Smooth muscle cell (in vitro differentiated cells): ENCODE results near the gene EIF4EBP2. TPM values are rescaled to one million over a fixed set of nuclear protein-coding genes. Genes with fewer than 3 reads are reported as not detected.

Experiments used
- DNase-seq: peaks from one replicate; lab custom pipeline; 2025; ENCODE audit not compliant: unreplicated experiment; lab: John Stamatoyannopoulos, UW
- H2AFZ ChIP-seq: fragments of 200-600 bp; sonication (generic); 2 replicates; pipeline ENCODE4 v1.6.0; 2016; ENCODE audit warnings: antibody characterized with exemption, low read depth, mild to moderate bottlenecking
- H3F3A ChIP-seq: fragments of 200-600 bp; sonication (generic); 2 replicates; pipeline ENCODE4 v1.6.0; 2017; ENCODE audit warnings: antibody characterized with exemption, low read depth
- H3K27ac ChIP-seq: fragments of 200-600 bp; sonication (generic); 2 replicates; pipeline ENCODE4 v1.5.1; 2016; ENCODE audit warnings: low read depth, mild to moderate bottlenecking
- H3K27me3 ChIP-seq: fragments of 200-600 bp; sonication (generic); 2 replicates; pipeline ENCODE4 v1.6.1; 2016; ENCODE audit warnings: low read depth, mild to moderate bottlenecking
- H3K36me3 ChIP-seq: fragments of 200-600 bp; sonication (generic); 2 replicates; pipeline ENCODE4 v1.5.1; 2016; ENCODE audit warnings: low read depth
- H3K4me1 ChIP-seq: fragments of 200-600 bp; sonication (generic); 2 replicates; pipeline ENCODE4 v1.5.1; 2016; ENCODE audit warnings: low read depth
- H3K4me2 ChIP-seq: fragments of 200-600 bp; sonication (generic); 2 replicates; pipeline ENCODE4 v1.6.0; 2016; ENCODE audit warnings: mild to moderate bottlenecking
- H3K4me3 ChIP-seq: fragments of 200-600 bp; sonication (generic); 2 replicates; pipeline ENCODE4 v1.5.1; 2016; ENCODE audit warnings: mild to moderate bottlenecking
- H3K79me2 ChIP-seq: fragments of 200-600 bp; sonication (generic); 2 replicates; pipeline ENCODE4 v1.6.0; 2016; ENCODE audit warnings: low read depth, mild to moderate bottlenecking
- H3K9ac ChIP-seq: fragments of 200-600 bp; sonication (generic); 2 replicates; pipeline ENCODE4 v1.6.0; 2016; ENCODE audit warnings: low read depth
- H3K9me3 ChIP-seq: fragments of 200-600 bp; sonication (generic); replicated peaks from 2 replicates; pipeline ENCODE4 v1.5.1; 2016; ENCODE audit warnings: low read depth
- H4K20me1 ChIP-seq: fragments of 200-600 bp; sonication (generic); 2 replicates; pipeline ENCODE4 v1.6.0; 2016; ENCODE audit warnings: low read depth
- CTCF ChIP-seq: fragments of 200-600 bp; sonication (generic); IDR thresholded peaks from 2 replicates; pipeline ENCODE4 v1.5.1; 2017; ENCODE audit warnings: borderline replicate concordance, mild to moderate bottlenecking, antibody characterized with exemption; ENCODE audit not compliant: insufficient read depth, poor library complexity, severe bottlenecking
- WGBS: methylation state at CpG from one replicate; pipeline ENCODE4 v1.1.7; 2016; ENCODE audit warnings: low lambda C conversion rate; 5-methylcytosine and 5-hydroxymethylcytosine counted together
- polyA plus RNA-seq: library from polyadenylated mRNA; unstranded; fragments of >200 nt; fragmentation: Nextera tagmentation; extraction: Ambion mirVana; gene quantifications from 2 replicates; pipeline ENCODE4 v1.2.1, GENCODE V29; 2016
- total RNA-seq: library from RNA; depleted of rRNA; stranded (reverse); fragments of >200 nt; gene quantifications from 2 replicates; pipeline ENCODE4 v1.2.3, GENCODE V29; 2014

The EIF4EBP2 gene
- total and polyA plus RNA-seq, 2 experiments from 2014 or later: 35.9 to 43.9 TPM

DNA sequence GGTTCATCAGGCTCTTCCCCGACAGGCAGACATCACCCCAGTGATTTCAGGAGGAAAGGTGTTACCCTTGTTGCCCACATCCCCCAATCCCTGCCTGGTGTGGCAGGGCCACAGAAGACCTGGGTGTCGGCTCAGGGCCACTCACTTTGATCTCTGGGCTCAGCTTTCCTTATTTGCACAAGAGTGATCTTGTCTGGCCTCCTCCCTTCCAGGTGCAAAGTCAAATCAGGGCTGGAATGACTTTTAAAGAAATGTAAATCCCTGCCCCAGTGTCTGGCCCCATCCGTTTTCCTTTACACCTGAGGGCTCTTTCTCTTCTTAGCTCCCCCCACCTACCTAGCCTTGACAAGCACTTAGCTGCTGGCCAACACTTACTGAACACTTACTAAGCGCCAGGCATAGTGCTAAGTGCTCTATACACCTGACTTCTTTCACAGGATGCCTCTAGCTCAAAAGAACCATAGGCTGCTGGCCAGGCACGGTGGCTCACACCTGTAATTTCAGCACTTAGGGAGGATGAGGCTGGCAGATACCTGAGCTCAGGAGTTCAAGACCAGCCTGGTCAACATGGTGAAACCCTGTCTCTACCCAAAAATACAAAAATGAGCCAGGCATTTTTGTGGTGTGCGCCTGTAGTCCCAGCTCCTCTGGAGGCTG is 38.5 kb downstream of the EIF4EBP2 start:
- H3K4me1 ChIP-seq: peaks cover 14% of the 10 kb centered on the region
- no peak overlapping the region for H3K27ac ChIP-seq
- no peak overlapping the region for H3K4me2 ChIP-seq
- no peak for DNase-seq
- no peaks in the 10 kb centered on the region for H3K79me2 ChIP-seq
- WGBS: 29% methylated on average over 6 of the region's 6 CpGs
- TF ChIP-seq CTCF: no peak
- H3K36me3 ChIP-seq: no peaks in the 10 kb centered on the region
- H3F3A ChIP-seq: no peaks in the 10 kb centered on the region
- no peaks in the 10 kb centered on the region for H4K20me1 ChIP-seq
- peaks cover 59% of the 10 kb centered on the region for H3K27me3 ChIP-seq
- H3K9me3 ChIP-seq: no peaks in the 10 kb centered on the region
- H2AFZ ChIP-seq: no peak overlapping the region
- H3K9ac ChIP-seq: no peak overlapping the region
- no peak overlapping the region for H3K4me3 ChIP-seq

DNA sequence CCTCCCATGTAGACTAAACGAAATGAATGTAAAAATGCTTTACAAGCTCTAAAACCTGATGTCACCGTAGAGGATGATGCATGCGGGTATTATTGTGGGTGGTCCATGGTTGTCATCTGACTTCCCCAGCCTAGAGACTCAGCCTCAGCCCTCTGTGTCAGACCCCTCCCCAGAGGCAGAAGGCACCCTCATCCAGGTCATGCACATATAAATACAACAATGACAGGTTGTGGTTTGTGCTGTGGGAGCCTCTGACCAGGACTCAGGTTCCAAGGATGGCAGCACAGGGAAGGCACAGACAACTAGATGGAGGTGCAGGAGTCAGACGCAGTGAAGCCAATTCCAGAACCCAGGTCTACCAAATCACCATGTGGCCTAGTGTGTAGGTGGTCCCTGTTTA is 40.8 kb downstream of the EIF4EBP2 start:
- no peaks in the 10 kb centered on the region for H3F3A ChIP-seq
- H3K79me2 ChIP-seq: no peaks in the 10 kb centered on the region
- 63% methylated on average over 4 of the region's 4 CpGs for WGBS
- peaks cover 14% of the 10 kb centered on the region for H3K4me1 ChIP-seq
- DNase-seq: no peak
- no peak overlapping the region for H3K27ac ChIP-seq
- H3K4me2 ChIP-seq: no peak overlapping the region
- no peaks in the 10 kb centered on the region for H4K20me1 ChIP-seq
- no peak overlapping the region for H2AFZ ChIP-seq
- H3K27me3 ChIP-seq: peaks cover 36% of the 10 kb centered on the region
- H3K9me3 ChIP-seq: no peaks in the 10 kb centered on the region
- H3K4me3 ChIP-seq: no peak overlapping the region
- H3K36me3 ChIP-seq: no peaks in the 10 kb centered on the region
- H3K9ac ChIP-seq: no peak overlapping the region
- no peak for TF ChIP-seq CTCF

DNA sequence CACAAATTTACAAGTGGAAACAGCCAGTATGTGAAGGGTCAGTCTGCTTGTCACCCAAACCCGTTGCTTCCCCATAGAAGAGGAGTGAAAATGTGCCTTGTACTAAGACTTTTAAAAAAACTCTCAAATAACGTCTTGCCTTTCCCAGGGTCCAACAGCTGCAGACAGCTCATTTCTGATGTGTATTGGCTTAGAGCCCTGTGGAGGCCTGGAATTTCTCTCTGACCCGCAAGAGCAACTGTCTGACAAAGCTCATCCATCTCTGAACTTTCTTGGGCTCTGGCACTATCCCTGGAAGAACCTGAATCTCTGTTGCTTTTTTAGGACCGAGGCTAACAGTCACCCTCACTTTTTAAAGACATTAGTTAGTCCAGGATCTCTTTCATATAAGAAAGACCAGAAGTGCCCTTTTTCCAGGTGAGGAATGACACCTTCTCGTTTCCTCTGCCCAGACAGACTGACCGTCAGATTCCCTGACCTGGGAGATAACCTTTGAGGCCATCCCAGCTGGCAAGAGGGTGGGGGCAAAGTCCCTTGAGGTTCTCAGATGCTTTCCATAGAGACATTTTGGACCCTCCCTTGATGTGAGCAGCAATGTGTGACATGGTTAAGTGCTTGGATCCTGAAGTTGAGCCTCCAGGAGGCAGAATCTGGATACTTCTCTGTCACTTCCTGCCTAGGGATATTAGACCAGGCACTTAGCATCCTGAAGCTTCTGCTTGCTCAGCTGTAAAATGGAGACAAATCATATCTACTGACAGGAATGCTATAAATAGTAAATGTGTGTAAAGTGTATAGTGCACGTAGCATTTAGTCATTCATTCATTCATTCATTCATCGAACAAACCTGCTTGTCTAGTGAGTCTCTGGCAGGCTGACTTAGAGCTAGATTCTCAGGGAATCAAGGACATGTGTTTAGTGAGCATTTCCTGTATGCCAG is 42.0 kb downstream of the EIF4EBP2 start:
- no peaks in the 10 kb centered on the region for H3K79me2 ChIP-seq
- H3K9ac ChIP-seq: no peak overlapping the region
- no peak overlapping the region for H3K4me2 ChIP-seq
- no peaks in the 10 kb centered on the region for H3K36me3 ChIP-seq
- H3K27me3 ChIP-seq: peaks cover 24% of the 10 kb centered on the region
- H3F3A ChIP-seq: no peaks in the 10 kb centered on the region
- H3K4me3 ChIP-seq: no peak overlapping the region
- H3K4me1 ChIP-seq: peaks cover 5% of the 10 kb centered on the region
- no peaks in the 10 kb centered on the region for H3K9me3 ChIP-seq
- WGBS: 37% methylated on average over 8 of the region's 8 CpGs
- no peak for DNase-seq
- H4K20me1 ChIP-seq: no peaks in the 10 kb centered on the region
- no peak for TF ChIP-seq CTCF
- no peak overlapping the region for H3K27ac ChIP-seq
- H2AFZ ChIP-seq: no peak overlapping the region
